NCI-H526 (cell line): ENCODE data around the gene CFAP47.
"Not testable (repeated sequence)": the region's sequence is repeated elsewhere in the genome, so short reads cannot be mapped to it uniquely, and the experiment has no call there.

Experiments used
- DNase-seq, 2 experiments: peaks; one replicate each; lab custom pipeline; 2025; lab: John Stamatoyannopoulos, UW

Gene CFAP47

GRCh38 chrX:36218801-36219200 is 299.3 kb downstream of the CFAP47 start:
- no peak for DNase-seq

DNA sequence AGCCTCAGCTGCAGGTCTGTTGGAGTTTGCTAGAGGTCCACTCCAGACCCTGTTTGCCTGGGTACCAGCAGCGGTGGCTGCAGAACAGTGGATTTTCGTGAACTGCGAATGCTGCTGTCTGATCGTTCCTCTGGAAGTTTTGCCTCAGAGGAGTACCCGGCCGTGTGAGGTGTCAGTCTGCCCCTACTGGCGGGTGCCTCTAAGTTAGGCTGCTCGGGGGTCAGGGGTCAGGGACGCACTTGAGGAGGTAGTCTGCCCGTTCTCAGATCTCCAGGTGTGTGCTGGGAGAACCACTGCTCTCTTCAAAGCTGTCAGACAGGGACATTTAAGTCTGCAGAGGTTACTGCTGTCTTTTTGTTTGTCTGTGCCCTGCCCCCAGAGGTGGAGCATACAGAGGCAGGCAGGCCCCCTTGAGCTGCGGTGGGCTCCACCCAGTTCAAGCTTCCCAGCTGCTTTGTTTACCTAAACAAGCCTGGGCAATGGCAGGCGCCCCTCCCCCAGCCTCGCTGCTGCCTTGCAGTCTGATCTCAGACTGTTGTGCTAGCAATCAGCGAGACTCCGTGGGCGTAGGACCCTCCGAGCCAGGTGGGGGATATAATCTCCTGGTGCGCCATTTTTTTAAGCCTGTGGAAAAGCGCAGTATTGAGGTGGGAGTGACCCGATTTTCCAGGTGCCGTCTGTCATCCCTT is 315.4 kb downstream of the CFAP47 start:
- not testable (repeated sequence) for DNase-seq

DNA sequence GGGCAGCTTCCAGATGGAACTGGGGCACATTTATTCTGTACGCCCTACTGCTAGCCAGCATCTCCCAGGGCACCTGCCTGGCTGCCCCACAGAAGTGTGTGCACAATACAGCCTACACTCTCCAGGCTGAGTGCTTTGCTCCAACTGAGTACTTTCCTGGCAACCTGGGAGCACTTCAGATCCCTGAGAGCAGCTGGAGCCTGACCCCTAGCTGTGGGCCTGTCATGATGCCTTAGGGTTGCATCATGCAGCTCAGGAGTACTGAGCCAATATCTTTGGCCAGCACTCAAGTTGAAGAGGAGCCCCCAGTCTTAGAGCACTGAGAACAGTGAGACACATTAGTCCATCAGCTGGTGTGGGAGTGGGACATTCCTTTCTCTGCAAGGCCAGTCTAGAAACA is 321.9 kb downstream of the CFAP47 start:
- DNase-seq = no peak

DNA sequence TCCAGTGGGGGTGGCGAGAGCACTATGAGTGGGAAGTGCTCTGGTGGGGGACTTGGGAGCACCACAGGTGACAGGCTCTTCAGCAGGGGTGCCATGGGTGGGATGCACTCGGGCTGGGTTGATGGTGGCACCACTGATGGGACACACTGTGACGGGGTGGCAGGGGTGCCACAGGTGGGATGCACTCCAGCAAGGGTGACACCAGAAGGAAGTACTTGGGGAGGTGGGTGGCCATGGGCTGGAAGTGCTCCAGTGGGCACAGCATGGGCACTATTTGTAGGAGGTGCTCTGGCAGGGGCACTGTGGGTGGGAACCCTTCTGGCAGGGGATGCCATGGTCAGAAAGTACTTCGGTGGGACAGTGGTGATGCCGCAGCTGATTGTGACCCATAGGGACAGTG is 346.6 kb downstream of the CFAP47 start:
- DNase-seq = no peak

DNA sequence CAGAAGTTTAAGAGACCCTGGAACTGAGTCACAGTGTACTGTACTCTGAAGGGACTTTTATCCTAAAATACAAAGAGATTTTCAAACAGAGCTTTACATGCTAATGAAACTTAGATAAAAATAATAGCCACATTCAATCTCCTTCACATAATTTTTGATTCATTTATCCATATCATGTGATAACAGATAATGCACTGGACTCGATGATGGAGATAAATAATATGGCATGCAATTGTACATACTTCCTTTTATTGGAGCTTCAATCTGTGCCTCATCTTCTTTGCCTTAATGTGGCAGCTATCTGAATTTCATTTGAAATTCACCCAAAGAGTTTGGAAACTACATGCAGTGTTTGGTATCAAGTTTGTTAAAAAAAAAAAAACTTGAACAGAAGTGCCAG is 390.6 kb downstream of the CFAP47 start:
- no peak for DNase-seq

GRCh38 chrX:36314303-36314702 is 394.8 kb downstream of the CFAP47 start:
- DNase-seq = no peak

DNA sequence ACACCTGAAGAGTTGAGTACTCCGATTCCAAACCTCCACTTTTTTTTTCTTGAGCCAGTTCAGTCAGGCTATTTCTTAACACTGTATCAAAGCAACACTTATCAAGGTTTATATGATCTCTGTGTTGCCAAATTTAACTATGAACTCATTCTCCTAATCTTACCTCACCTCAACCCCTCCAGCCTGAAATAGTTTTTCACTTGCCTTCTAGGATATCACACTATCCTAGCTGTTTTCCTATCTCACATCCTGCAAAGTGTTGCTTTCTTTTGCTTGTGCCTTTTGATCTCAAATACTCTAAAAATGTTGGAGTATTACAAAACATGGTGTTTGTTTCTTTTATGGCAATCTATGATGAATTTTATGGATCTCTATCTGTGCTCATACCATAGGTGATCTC is 415.0 kb downstream of the CFAP47 start:
- DNase-seq = no peak

GRCh38 chrX:36336751-36337150 is 417.2 kb downstream of the CFAP47 start:
- peak; percentile 53 to 56 for DNase-seq

GRCh38 chrX:36344301-36344700 is 424.8 kb downstream of the CFAP47 start:
- no peak for DNase-seq

DNA sequence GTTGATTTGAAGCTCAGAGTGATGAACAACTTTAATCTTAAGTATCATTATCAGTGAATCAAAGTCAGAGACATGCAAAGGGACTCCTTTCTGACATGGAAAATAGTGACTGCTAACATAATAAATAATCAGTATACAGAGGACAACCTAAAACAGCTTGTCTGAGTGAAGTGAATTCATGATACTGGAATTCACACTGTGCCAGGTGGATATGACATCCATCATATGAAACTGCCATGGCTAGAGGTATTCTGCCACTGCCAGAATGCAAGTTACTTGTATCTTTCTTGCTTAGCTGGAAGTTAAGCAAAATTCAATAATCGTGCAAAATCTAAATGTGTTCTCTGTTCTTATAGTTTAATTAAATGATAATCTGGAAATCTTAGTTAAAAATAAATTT is 429.0 kb downstream of the CFAP47 start:
- no peak for DNase-seq

DNA sequence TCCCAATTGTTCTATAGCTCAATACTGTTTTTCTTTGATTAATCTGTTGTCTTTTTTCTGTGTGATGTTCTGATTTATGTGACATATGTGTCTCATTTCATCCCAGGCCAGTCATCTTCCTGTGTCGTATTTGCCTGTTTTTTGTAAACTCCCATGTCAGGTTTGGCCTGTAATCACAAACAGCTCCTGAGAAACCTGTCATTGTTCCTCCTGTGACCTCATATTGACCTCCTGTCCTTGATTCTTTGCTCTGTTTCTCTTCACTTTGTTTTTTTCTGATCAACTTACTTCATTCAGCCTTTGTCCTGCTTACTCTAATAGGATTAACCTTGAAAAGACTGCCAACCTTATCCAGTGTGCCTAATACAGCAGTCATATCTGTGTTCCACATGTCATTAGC is 438.3 kb downstream of the CFAP47 start:
- DNase-seq = no peak

- no peak for DNase-seq
Observed at GRCh38 chrX:36364262-36364661, 444.7 kb downstream of the CFAP47 start.

GRCh38 chrX:36383495-36383894 is 464.0 kb downstream of the CFAP47 start:
- DNase-seq = no peak

GRCh38 chrX:36388901-36389300 is 469.4 kb downstream of the CFAP47 start:
- DNase-seq = no peak

GRCh38 chrX:36401774-36402173 is 482.2 kb downstream of the CFAP47 start:
- no peak for DNase-seq

- no peak for DNase-seq
Observed at GRCh38 chrX:36407836-36408235, 488.3 kb downstream of the CFAP47 start.

GRCh38 chrX:36414056-36414455 is 494.5 kb downstream of the CFAP47 start:
- DNase-seq = no peak

- DNase-seq = no peak
Observed at GRCh38 chrX:36422368-36422767, 502.8 kb downstream of the CFAP47 start.

DNA sequence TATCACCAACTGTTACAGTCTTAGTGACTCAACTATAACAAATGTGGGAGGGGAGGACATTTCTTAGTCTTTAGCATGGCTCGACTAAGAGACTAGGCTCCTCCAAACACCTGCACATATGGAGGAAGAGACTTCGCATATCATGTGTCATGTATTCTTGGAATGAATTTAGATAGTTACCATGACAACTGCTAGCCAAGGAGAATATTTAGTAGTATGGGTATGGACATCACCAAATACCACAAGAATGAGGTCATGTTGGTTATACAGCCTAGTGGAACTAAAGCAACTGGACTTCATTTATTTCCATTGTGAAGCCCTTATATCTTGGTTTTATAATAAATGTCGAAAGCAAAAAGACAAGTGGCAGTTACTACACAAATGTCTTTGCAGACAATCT is 512.3 kb downstream of the CFAP47 start:
- DNase-seq = no peak

DNA sequence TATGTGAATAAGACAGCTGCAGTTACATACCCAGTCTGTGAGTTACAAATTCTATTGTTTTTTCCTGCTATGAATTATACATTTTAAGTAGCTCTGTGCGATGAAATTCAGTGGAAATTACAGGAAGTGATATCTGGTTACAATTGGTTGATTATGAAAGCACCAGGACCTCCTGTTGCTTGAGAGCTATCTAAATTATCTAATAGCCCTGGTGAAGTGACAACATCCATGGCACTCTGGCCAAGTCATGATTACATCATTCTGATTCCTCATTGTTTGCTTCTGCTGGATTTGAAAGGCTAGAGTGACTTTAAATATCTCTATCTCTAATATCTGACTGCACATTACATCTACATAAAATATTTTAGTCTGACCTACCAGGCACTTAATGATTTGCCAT is 515.0 kb downstream of the CFAP47 start:
- DNase-seq = no peak
